KG1 (cell line): ENCODE data around the gene STAU1.
A peak's percentile ranks its signal among the peaks of the same experiment; 100 is the strongest.
"Not testable (repeated sequence)": the region's sequence is repeated elsewhere in the genome, so short reads cannot be mapped to it uniquely, and the experiment has no call there.

Source experiments
- DNase-seq: peaks from one replicate; lab custom pipeline; 2025; lab: John Stamatoyannopoulos, UW

Gene STAU1, protein sequence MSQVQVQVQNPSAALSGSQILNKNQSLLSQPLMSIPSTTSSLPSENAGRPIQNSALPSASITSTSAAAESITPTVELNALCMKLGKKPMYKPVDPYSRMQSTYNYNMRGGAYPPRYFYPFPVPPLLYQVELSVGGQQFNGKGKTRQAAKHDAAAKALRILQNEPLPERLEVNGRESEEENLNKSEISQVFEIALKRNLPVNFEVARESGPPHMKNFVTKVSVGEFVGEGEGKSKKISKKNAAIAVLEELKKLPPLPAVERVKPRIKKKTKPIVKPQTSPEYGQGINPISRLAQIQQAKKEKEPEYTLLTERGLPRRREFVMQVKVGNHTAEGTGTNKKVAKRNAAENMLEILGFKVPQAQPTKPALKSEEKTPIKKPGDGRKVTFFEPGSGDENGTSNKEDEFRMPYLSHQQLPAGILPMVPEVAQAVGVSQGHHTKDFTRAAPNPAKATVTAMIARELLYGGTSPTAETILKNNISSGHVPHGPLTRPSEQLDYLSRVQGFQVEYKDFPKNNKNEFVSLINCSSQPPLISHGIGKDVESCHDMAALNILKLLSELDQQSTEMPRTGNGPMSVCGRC

DNA sequence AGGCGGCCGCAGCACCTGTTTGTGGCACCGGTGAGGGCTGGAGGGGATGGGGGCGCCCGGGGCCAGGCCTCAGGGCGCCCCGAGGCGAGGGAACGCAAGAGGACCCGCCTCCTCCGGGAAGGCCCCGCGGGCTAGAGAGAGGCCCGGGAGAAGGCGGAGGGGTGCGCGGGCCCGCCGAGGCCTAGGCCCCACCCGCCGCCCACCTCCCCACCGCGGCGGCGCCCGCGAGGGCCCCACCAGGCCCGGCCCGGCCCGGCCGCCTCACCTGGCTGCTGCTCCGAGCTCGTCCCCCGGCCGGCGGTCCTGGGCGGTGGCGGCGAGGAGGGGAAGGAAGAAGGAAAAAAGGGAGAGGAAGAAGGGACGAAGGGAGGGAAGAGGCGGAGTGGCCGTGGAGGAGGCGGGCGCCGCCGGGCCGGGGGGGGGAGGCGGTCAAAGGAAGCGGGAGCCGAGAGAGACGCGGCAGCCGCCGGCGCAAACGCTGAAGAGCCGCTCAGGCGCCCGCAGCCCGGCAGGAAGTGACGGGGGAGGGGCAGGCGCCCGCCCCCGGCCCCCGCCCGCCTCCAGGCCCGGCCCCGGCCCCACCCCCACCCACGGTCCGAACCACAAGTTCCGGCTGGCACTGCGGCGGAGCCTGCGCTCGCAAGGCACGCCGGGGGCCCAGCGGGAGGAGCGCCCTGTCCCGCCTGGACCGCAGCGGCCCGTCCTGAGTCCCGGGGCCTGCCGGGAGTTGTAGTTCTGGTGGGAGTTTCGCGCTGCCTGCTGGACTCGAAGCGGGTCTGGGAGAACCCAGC lies at the start of gene STAU1:
Gene STAU1 (minus strand): TSS at position 484 of the 791 bp plus-strand sequence. CDS start 22,133 bp downstream, outside the sequence.
- DNase-seq: peak; percentile 77

GRCh38 chr20:49237531-49237930 lies 49.4 kb upstream of the STAU1 start:
- no peak for DNase-seq

GRCh38 chr20:49236301-49236700 lies 48.2 kb upstream of the STAU1 start:
- DNase-seq: no peak

DNA sequence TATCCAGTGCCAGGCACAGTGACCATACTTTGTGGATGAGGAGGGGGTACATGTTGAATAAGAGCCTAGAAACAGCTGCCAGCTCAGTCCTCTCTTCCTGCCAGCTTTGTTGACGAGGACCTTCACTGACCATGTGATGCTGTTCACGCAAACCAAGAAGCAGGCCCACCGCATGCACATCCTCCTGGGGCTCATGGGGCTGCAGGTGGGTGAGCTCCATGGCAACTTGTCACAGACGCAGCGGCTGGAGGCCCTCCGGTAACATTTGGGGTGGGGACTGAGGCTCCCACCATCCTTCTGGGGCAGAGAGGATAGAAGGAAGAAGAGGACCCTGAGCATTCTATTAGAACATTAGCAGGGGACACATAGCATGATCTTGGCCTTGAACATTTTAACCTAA lies 46.7 kb upstream of the STAU1 start:
- no peak for DNase-seq

DNA sequence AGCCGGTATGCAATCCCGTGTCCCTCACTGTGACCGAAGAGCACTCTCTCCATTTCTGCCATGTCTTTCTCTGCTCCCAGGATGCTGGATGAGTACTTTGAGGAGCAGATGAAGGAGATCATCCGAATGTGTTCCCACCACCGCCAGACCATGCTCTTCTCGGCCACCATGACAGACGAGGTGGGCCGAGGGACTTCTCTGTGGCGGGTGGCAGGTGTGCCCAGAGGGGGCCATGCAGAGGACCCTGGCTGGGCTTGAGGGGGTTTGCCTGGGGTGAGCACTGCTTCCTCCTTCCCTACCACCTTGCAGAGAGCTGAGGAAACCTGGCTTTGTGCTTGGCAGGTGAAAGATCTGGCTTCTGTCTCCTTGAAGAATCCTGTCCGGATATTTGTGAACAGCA lies 45.1 kb upstream of the STAU1 start:
- no peak for DNase-seq

DNA sequence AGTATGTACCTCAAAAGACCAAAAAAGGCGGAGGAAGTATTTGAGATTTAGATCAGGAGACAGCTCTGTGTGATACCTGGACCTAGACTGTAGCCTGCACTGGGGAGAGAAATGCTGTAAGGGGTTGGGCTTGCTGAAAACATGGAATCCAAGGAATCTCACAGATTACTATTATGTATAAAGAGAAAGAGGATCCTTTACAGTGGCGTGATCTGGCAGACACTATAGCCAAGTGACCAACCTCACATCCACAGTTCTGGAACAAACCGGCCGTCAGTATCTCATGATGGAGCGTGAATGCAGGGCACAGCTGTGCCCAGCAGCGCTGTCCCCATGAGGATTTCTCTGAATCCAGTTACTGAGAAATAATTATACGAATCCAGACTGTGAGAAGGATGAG lies 43.3 kb upstream of the STAU1 start:
- no peak for DNase-seq

DNA sequence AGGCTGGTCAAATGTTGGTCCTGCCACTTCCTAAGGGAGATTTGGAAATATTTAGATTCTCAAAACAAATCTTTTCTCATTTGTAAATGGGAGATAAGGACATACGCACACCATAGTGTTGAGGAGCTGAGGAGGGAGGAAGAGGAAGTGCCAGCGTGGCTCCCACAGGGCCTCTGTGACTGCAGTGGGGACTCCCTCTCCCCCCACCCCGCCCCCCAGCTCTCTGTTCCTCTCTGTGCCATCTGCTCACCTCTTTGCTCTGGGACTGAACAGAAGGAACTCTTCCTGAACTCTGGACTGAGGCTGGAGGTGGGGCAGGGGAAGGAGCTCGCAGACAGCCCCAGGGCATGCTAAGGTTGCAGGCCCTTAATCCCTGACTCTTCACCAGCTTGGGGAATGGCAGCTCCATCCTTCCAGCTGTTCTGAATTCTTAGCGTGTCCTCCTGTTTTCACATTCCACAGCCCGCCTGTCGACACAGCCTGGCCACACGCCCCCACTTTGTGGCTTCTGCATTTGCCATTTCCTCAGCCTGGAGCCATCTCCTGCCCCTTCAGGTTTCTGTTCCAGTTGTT lies 42.5 kb upstream of the STAU1 start:
- no peak for DNase-seq

DNA sequence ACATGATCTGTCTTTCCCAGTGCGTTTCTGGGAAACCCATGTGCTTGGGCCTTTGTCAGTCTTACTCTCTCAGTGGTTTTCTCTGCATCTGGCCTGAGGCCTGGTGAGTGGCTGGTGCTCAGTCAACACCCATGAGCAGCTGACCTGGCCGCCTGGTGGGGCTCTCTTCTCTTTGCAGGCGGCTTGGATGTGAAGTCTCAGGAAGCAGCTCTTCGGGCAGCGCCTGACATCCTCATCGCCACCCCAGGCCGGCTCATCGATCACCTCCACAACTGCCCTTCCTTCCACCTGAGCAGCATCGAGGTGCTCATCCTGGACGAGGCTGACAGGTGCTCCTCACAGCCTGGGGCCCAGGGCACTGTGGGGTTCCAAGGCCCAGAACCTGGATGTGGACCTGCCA lies 41.9 kb upstream of the STAU1 start:
- no peak for DNase-seq

DNA sequence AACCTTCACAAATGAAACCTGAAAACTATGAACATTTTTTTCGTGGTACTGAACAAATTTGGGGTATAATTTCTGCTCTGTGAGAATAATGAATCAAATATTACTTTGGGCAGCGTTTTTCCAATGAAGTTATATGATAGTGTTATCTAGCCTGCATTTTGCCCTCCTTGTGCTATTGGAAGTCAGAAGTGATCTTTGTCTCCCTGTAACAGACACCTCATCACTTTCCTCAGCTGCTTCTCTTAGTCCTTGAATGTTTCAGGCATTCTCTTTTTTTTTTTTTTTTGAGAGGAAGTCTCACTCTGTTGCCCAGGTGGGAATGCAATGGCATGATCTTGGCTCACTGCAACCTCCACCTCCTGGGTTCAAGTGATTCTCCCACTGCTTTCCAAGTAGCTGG lies 41.2 kb upstream of the STAU1 start:
- DNase-seq: no peak

GRCh38 chr20:49228676-49229075 lies 40.5 kb upstream of the STAU1 start:
- DNase-seq: no peak

DNA sequence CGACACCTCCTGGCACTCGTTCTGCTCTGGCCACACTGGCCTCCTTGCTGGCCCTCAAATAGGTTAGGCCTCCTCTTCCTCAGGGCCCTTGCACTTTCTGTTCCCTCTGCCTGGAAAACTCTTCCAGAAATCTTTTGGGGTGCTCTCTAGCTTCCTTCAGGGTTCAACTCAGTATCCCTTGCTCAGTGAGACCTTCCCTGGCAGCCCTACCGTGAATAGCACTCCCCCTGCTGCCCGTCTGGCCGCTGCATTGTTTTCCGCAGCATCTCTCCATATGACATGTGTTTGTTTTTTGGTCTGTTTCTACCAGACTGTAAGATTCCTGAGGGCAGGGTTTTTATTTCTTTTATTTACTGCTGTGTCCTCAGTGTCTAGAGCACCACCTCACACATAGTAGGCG lies 37.8 kb upstream of the STAU1 start:
- DNase-seq: no peak

DNA sequence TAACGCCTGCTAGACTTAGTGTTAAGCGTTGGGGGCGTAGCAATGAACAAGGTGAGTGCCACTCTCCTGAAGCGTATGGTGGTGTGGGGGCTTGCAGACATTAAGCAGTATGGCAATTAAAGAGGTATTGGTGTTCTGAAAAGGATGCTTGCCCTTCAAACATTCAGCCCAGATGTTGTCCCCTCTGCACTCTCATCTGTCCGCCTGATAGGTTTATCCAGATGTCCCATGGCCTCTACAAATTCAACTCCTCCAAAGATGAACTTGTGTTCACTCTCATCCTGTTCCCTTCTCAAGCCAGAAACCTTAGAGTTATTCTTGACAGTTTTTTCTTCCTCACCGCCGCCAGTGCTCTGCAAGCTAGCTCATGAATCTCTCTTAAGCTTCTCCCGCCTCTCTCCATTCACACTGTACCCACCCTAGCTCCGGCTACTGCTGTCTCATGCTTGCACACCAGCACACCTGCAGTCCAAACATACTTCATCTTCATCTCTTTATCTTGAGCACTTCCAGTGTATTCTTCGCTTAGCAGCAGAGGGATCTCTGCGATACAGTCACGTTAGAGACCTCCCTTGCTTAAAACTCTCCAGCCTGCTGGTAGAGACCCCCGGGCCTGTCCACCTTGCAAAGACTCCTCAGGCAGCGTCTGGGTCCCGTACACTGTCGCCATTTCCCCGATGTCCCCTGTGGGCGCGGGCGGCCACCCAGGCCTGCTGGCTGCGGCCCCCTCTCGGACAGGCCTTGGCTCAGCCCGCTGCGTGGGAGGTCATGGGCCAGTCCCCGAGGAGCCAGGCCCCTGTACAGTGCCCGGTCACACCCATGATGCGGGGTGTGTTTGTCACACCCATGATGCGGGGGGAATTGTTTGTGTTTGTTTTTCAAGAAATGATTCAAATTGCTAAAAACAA lies 32.0 kb upstream of the STAU1 start:
- DNase-seq: no peak

DNA sequence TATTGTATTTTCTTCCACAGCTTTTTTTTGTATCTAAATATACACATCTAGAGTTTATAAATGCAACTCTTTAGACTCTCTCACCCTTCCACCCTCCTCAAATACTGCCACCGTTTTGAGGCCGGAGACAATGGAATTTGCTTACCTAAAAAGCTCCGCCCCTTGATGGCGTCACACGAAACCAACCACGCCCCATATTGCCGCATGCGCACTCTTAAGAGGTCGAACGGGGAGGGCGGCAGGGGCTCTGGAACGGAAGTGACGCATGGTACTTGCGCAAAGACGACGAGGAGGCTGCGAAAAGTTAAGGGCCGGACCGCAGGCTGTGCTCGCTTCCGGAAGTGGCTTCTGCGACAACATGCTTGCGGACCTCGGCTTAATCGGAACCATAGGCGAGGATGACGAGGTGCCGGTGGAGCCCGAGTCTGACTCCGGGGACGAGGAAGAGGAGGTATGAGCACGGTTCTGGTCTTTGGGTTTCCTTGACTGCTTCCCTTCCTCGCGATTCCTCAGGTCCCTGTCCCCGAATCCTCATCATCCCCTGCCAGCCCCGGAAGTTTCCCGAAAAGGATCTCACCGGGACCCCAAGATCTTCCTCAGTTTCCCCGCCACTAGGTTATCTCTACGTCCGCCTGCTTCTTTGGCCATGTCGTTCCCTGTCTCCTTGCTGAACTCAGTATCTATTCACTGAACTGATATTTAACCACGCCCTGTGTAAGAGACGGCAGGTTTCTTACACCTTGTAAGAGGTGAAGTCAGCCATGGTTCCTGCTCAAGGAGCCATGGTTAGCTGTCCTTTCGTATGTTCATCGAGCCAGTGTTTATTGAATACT lies 31.2 kb upstream of the STAU1 start, which contains the start of gene DDX27:
Gene DDX27 (plus strand): TSS at position 326 of the 833 bp plus-strand sequence. CDS start 33 bp downstream, at position 359.
- DNase-seq: peak; percentile 94

GRCh38 chr20:49218739-49219090 lies 30.6 kb upstream of the STAU1 start:
- not testable (repeated sequence) for DNase-seq

DNA sequence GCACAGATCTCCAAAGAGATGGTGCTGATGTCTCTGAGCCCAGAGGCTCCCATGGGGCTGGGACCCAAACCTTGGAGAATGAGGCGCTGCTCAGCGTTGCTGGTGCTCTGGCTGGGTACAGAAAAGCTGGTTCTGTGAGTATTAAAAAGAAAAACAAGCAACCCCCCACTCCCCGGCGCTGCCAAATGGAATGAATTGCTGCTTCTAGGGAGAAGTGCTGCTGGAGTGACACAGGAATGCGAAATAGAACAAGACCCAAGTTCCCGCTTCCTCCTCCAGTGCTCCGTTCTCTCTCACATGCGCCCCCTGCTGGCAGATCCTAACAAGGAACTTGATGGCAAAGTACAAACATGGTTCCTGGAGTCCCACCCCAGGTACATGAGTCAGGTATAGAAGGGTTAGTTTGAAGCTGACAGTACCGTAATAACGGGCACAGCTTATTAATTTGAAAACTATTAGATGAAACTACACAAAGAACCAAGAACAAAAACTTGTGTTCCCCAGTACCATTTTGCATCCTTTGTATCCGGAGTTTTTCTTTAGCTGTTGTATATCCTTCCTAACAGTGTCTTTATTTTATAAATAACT lies 29.0 kb upstream of the STAU1 start:
- peak; percentile 79 for DNase-seq

GRCh38 chr20:49215232-49215631 lies 27.1 kb upstream of the STAU1 start:
- DNase-seq: no peak

DNA sequence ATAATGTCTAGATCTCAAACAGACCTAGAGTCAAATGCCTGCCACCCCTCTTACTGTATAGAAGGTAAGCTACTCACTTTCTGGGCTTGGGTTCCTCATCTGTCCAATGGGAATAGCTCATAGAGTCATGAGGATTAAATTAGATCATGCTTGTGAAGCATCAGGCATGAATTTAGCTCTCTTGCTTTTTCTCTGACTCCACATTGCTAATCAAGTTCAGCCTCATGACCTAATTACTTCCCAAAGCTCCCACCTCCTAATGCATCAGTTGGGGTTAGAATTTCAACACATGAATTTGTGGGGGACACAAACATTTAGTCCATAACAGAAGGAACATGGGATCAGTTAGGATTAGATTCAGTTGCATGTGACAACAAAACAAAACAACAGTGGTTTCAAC lies 26.4 kb upstream of the STAU1 start:
- no peak for DNase-seq

DNA sequence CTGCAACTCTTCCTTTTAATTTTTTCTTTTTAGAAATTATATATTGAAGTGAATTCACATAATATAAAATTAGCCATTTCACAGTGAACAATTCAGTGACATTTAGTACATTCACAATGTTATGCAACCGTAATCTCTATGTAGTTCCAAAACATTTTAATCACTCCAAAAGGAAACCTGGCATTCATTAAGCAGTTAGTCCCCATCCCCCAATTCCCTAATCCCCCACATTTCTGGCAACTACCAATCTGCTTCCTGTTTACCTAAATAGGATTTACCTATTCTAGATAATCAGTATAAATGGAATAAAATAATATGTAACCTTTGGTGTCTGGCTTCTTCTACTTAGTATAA lies 22.6 kb upstream of the STAU1 start:
- no peak for DNase-seq

GRCh38 chr20:49210101-49210756 lies 22.1 kb upstream of the STAU1 start:
- no peak for DNase-seq

DNA sequence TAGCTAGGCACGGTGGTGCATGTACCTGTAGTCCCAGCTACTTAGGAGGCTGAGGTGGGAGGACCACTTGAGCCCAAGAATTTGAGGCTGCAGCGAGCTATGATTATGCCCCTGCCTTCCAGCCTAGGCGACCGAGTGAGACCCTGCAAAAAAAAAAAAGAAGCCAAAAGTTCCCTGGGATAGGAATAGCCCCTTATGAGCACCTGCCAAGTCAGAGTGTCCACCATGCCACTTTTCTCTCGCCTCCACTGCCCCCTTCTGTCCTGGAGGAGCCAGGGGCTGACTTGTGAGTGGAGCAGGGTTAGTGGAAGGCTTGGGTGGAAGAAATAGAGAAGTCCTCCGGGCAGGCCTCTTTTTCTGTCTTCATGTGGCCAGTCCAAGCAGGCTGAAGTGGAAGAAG lies 18.9 kb upstream of the STAU1 start:
- DNase-seq: no peak
